Loucy (cell line): ENCODE measurements around the gene MTO1.
A peak's percentile ranks its signal among the peaks of the same experiment; 100 is the strongest.

ENCODE experiments used
- H2AFZ ChIP-seq: fragments of 200-600 bp; sonication (generic); 2 replicates; pipeline ENCODE4 v1.6.0; 2016; ENCODE audit warnings: antibody characterized with exemption, mild to moderate bottlenecking, low read length, moderate library complexity
- H3F3A ChIP-seq: fragments of 200-600 bp; 2 replicates; pipeline ENCODE4 v1.6.0; 2016; ENCODE audit warnings: antibody characterized with exemption, low read depth, mild to moderate bottlenecking
- H3K27me3 ChIP-seq: fragments of 200-600 bp; sonication (generic); 2 replicates; pipeline ENCODE4 v1.6.1; 2014; ENCODE audit warnings: low read length, mild to moderate bottlenecking; ENCODE audit not compliant: insufficient read depth, poor library complexity, severe bottlenecking
- H3K36me3 ChIP-seq: fragments of 200-600 bp; sonication (generic); 2 replicates; pipeline ENCODE4 v1.6.1; 2016; ENCODE audit warnings: low read length; ENCODE audit not compliant: insufficient read depth
- H3K4me1 ChIP-seq: fragments of 200-600 bp; sonication (generic); 2 replicates; pipeline ENCODE4 v1.5.1; 2014; ENCODE audit warnings: low read length, mild to moderate bottlenecking; ENCODE audit not compliant: insufficient read depth, poor library complexity, severe bottlenecking
- H3K4me2 ChIP-seq: fragments of 200-600 bp; sonication (generic); 2 replicates; pipeline ENCODE4 v1.6.0; 2014; ENCODE audit warnings: antibody characterized with exemption, low read length, low read depth, mild to moderate bottlenecking; ENCODE audit not compliant: poor library complexity, severe bottlenecking
- H3K4me3 ChIP-seq: fragments of 200-600 bp; sonication (generic); 2 replicates; pipeline ENCODE4 v1.5.1; 2014; ENCODE audit warnings: low read length, mild to moderate bottlenecking, mixed read lengths; ENCODE audit not compliant: poor library complexity, severe bottlenecking
- H3K79me2 ChIP-seq: fragments of 200-600 bp; sonication (generic); 2 replicates; pipeline ENCODE4 v1.6.1; 2014; ENCODE audit warnings: low read length; ENCODE audit not compliant: insufficient read depth
- H3K9ac ChIP-seq: fragments of 200-600 bp; sonication (generic); 2 replicates; pipeline ENCODE4 v1.6.0; 2014; ENCODE audit warnings: mild to moderate bottlenecking, low read depth, low read length, moderate library complexity; ENCODE audit not compliant: poor library complexity, severe bottlenecking
- H3K9me2 ChIP-seq: fragments of 200-600 bp; sonication (generic); replicated peaks from 2 replicates; pipeline ENCODE4 v1.6.1; 2016; ENCODE audit warnings: low read depth, low read length, mixed read lengths
- H3K9me3 ChIP-seq: fragments of 200-600 bp; sonication (generic); 2 replicates; pipeline ENCODE4 v1.6.1; 2014; ENCODE audit warnings: mild to moderate bottlenecking, antibody characterized with exemption, low read length, low read depth; ENCODE audit not compliant: insufficient read depth
- H4K20me1 ChIP-seq: fragments of 200-600 bp; sonication (generic); 2 replicates; pipeline ENCODE4 v1.6.0; 2014; ENCODE audit warnings: antibody characterized with exemption, low read length, mild to moderate bottlenecking; ENCODE audit not compliant: insufficient read depth, poor library complexity, severe bottlenecking
- CTCF ChIP-seq: fragments of 200-600 bp; sonication (generic); conservative IDR thresholded peaks from 2 replicates; pipeline ENCODE4 v1.5.1; 2014; ENCODE audit warnings: mild to moderate bottlenecking, antibody characterized with exemption, low read length
- EZH2phosphoT487 ChIP-seq: fragments of 200-600 bp; IDR thresholded peaks from 2 replicates; pipeline ENCODE4 v1.6.1; 2018; ENCODE audit warnings: antibody characterized with exemption, mild to moderate bottlenecking, moderate library complexity, borderline replicate concordance

The MTO1 gene

GRCh38 chr6:73519926-73520687 lies 58.6 kb downstream of the MTO1 start:
- H3K4me1 ChIP-seq: peaks cover 33% of the 10 kb centered on the region
- H4K20me1 ChIP-seq: peaks cover 55% of the 10 kb centered on the region
- H3K79me2 ChIP-seq: peaks cover 77% of the 10 kb centered on the region
- H3K9ac ChIP-seq: peak overlapping the region; percentile 100
- H3K4me2 ChIP-seq: peak overlapping the region; percentile 96
- peaks cover 18% of the 10 kb centered on the region for H3F3A ChIP-seq
- peak overlapping the region; percentile 100 for H3K4me3 ChIP-seq
- H3K27me3 ChIP-seq: peaks cover 12% of the 10 kb centered on the region
- H2AFZ ChIP-seq: no peak overlapping the region
- peaks cover 50% of the 10 kb centered on the region for H3K36me3 ChIP-seq
- no peaks in the 10 kb centered on the region for H3K9me2 ChIP-seq
- H3K9me3 ChIP-seq: no peaks in the 10 kb centered on the region
- TF ChIP-seq EZH2phosphoT487 (no peak), CTCF (no peak)

DNA sequence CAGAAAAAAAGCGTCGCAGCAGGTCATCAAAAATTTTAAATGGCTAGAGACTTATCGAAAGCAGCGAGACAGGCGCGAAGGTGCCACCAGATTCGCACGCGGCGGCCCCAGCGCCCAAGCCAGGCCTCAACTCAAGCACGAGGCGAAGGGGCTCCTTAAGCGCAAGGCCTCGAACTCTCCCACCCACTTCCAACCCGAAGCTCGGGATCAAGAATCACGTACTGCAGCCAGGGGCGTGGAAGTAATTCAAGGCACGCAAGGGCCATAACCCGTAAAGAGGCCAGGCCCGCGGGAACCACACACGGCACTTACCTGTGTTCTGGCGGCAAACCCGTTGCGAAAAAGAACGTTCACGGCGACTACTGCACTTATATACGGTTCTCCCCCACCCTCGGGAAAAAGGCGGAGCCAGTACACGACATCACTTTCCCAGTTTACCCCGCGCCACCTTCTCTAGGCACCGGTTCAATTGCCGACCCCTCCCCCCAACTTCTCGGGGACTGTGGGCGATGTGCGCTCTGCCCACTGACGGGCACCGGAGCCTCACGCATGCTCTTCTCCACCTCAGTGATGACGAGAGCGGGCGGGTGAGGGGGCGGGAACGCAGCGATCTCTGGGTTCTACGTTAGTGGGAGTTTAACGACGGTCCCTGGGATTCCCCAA lies 59.3 kb downstream of the MTO1 start, which contains the start of gene EEF1A1:
Gene EEF1A1 (minus strand): TSS at position 345 of the 663 bp plus-strand sequence. CDS start 1,006 bp downstream, outside the sequence.
- Histone ChIP-seq H3K9me2 (no peaks in the 10 kb centered on the region), H3F3A (peaks cover 17% of the 10 kb centered on the region), H3K9ac (peak within 1 kb of the TSS; percentile 100), H3K4me1 (peaks cover 33% of the 10 kb centered on the region), H3K4me2 (peak within 1 kb of the TSS; percentile 96), H3K27me3 (peaks cover 12% of the 10 kb centered on the region), H2AFZ (peak within 1 kb of the TSS; percentile 81), H3K4me3 (peak within 1 kb of the TSS; percentile 100), H3K9me3 (no peaks in the 10 kb centered on the region), H4K20me1 (peaks cover 48% of the 10 kb centered on the region), H3K79me2 (peaks cover 70% of the 10 kb centered on the region), H3K36me3 (peaks cover 46% of the 10 kb centered on the region)
- TF ChIP-seq CTCF (no peak), EZH2phosphoT487 (no peak)

DNA sequence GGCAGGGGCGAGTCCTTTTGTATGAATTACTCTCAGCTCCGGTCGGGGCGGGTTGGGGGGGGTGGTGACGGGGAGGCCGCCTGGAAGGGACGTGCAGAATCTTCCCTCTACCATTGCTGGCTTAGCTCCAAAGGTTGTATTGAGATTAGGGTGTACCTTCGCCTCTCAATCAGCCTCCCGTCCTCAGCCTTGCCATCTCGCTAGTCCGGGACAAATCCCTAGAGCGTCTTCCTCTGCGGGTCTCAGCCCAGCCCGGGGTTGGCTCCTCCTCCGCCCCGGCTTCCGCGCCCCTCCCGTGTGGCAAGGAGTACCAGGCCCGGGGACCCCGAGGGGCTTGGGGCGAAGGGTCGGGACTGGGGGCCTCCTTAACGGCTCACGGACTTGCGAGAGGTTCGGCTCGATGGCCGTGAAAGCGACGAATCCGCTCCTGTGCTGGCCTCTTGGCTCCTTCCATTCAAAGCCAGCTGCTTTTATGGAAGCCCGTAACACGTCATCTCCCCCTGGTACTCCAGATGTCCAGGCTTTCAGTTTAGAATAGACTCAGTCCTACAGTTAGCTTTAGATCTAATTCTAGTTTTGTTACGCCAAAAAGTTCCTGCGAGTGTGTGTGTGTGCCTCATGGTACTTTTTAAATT lies 59.9 kb downstream of the MTO1 start:
- Histone ChIP-seq H3F3A (peaks cover 12% of the 10 kb centered on the region; the same call in 1 of the 2 replicates), H3K27me3 (peaks cover 12% of the 10 kb centered on the region), H4K20me1 (peaks cover 41% of the 10 kb centered on the region), H3K9ac (peak overlapping the region; percentile 100), H3K9me3 (no peaks in the 10 kb centered on the region), H3K4me1 (peaks cover 32% of the 10 kb centered on the region), H3K79me2 (peaks cover 63% of the 10 kb centered on the region), H3K36me3 (peaks cover 40% of the 10 kb centered on the region), H2AFZ (peak overlapping the region; percentile 81), H3K4me2 (peak overlapping the region; percentile 87), H3K9me2 (no peaks in the 10 kb centered on the region), H3K4me3 (peak overlapping the region; percentile 100)
- no peak for TF ChIP-seq CTCF
- TF ChIP-seq EZH2phosphoT487: no peak
